ENCODE data around the gene TMEM30A. TPM values are rescaled to one million over a fixed set of nuclear protein-coding genes. Genes with fewer than 3 reads are reported as not detected.

The TMEM30A gene
- total and polyA plus RNA-seq, 2 of the 13 experiments (the other 11 are each of a cell fraction or from before 2014, with no cell fraction given) = 17.6 to 54.4 TPM

- TF ChIP-seq MLXIP (CRISPR knock-in tag; IDR thresholded peaks at IDR 0.05; ENCODE audit: borderline replicate concordance) (no peak), ZNF782 (CRISPR knock-in tag; IDR thresholded peaks at IDR 0.05; ENCODE audit: borderline replicate concordance) (0 out of 2 replicates have a peak, but pooled peaks have one; percentile 46), PBX3 (CRISPR knock-in tag; IDR thresholded peaks at IDR 0.05; ENCODE audit: borderline replicate concordance) (no peak), SPEN (CRISPR knock-in tag; IDR thresholded peaks at IDR 0.05; ENCODE audit: low read depth) (peak; percentile 90), TFAP4 (IDR thresholded peaks at IDR 0.05; ENCODE audit: borderline replicate concordance, low read depth) (peak; percentile 85; the same call in 1 of the 2 replicates), THRA (CRISPR knock-in tag; IDR thresholded peaks at IDR 0.05; ENCODE audit: borderline replicate concordance) (no peak), SRY (CRISPR knock-in tag; IDR thresholded peaks at IDR 0.05) (no peak; the same call in 1 of the 2 replicates), ZBTB14 (CRISPR knock-in tag; IDR thresholded peaks at IDR 0.05) (no peak), NR1H2 (CRISPR knock-in tag; IDR thresholded peaks at IDR 0.05; ENCODE audit: borderline replicate concordance, low read depth) (no peak), ZFP82 (CRISPR knock-in tag; IDR thresholded peaks at IDR 0.05; ENCODE audit: borderline replicate concordance) (0 out of 2 replicates have a peak, but pooled peaks have one; percentile 46), NFYB (CRISPR knock-in tag; IDR thresholded peaks at IDR 0.05) (peak; percentile 72), ZNF282 (IDR thresholded peaks at IDR 0.05; ENCODE audit: partially characterized antibody) (no peak), ZFP62 (CRISPR knock-in tag; IDR thresholded peaks at IDR 0.05) (no peak), NFKBIZ (CRISPR knock-in tag; IDR thresholded peaks at IDR 0.05) (no peak), ZNF773 (CRISPR knock-in tag; IDR thresholded peaks at IDR 0.05; ENCODE audit: borderline replicate concordance) (no peak), DZIP1 (CRISPR knock-in tag; IDR thresholded peaks at IDR 0.05) (no peak), ATF7 (IDR thresholded peaks at IDR 0.05) (no peak), ATF7 (CRISPR knock-in tag; IDR thresholded peaks at IDR 0.05) (0 out of 2 replicates have a peak, but pooled peaks have one; percentile 21), HMG20B (CRISPR knock-in tag; conservative IDR thresholded peaks at IDR 0.05) (no peak)
These were observed at the start of gene TMEM30A (continued) for GRCh38 chr6:75284632-75285282.

Measured in HepG2 (cell line).